DMS53 treated with DMSO at 0.1 percent for 48 hours (cell line): Measurements from ENCODE around the gene GPR155.

ENCODE experiments used
- DNase-seq: peaks from one replicate; lab custom pipeline; 2025; ENCODE audit not compliant: unreplicated experiment; lab: John Stamatoyannopoulos, UW

Gene GPR155

GRCh38 chr2:174486563-174487107 is at the start of gene GPR155:
TSS of gene GPR155 (minus strand) at chr2:174487029. CDS start at chr2:174481956, 5,073 bp downstream.
- peak; percentile 40 for DNase-seq

- peak; percentile 19 for DNase-seq
Measured at GRCh38 chr2:174535757-174536703, 49.2 kb upstream of the GPR155 start.

- DNase-seq, result no peak
Measured at GRCh38 chr2:174535083-174535482, 48.3 kb upstream of the GPR155 start.

GRCh38 chr2:174529916-174530315 is 43.1 kb upstream of the GPR155 start:
- no peak for DNase-seq

GRCh38 chr2:174527959-174528358 is 41.1 kb upstream of the GPR155 start:
- DNase-seq, result no peak

GRCh38 chr2:174527101-174527721 is 40.4 kb upstream of the GPR155 start:
- no peak for DNase-seq

- no peak for DNase-seq
Measured at GRCh38 chr2:174524527-174524926, 37.7 kb upstream of the GPR155 start.

- DNase-seq, result no peak
Measured at GRCh38 chr2:174522553-174522952, 35.7 kb upstream of the GPR155 start.

- DNase-seq, result no peak
Measured at GRCh38 chr2:174518395-174518794, 31.6 kb upstream of the GPR155 start.

GRCh38 chr2:174516501-174517378 is 29.9 kb upstream of the GPR155 start:
- DNase-seq, result no peak

- DNase-seq, result no peak
Measured at GRCh38 chr2:174512345-174512744, 25.5 kb upstream of the GPR155 start.

GRCh38 chr2:174511580-174512260 is 24.9 kb upstream of the GPR155 start:
- no peak for DNase-seq

GRCh38 chr2:174510583-174511189 is 23.9 kb upstream of the GPR155 start:
- peak; percentile 8 for DNase-seq

- no peak for DNase-seq
Measured at GRCh38 chr2:174503161-174503809, 16.5 kb upstream of the GPR155 start.

- DNase-seq, result no peak
Measured at GRCh38 chr2:174499371-174499770, 12.5 kb upstream of the GPR155 start.

- DNase-seq, result peak; percentile 64
Measured at GRCh38 chr2:174495365-174496012, 8.7 kb upstream of the GPR155 start.

- DNase-seq, result no peak
Measured at GRCh38 chr2:174493549-174494331, 6.9 kb upstream of the GPR155 start.

- DNase-seq, result no peak
Measured at GRCh38 chr2:174492963-174493431, 6.2 kb upstream of the GPR155 start.
